GM19351 (cell line): ENCODE data around the gene SCAP.
"Not testable (repeated sequence)": the region's sequence is repeated elsewhere in the genome, so short reads cannot be mapped to it uniquely, and the experiment has no call there.

ENCODE experiments used
- ATAC-seq: cut with Tn5 transposase; IDR thresholded peaks from one replicate; pipeline ENCODE4 v1.9.1; 2021; ENCODE audit warnings: mild to moderate bottlenecking, moderate library complexity; ENCODE audit not compliant: unreplicated experiment

Gene SCAP

GRCh38 chr3:47475570-47476329 lies at the start of gene SCAP:
Gene SCAP (minus strand): TSS chr3:47475941. CDS start chr3:47442993, 32,948 bp downstream.
- peak; percentile 87 for ATAC-seq

GRCh38 chr3:47523310-47524073 lies 47.8 kb upstream of the SCAP start:
- ATAC-seq, result no peak

GRCh38 chr3:47522082-47522987 lies 46.6 kb upstream of the SCAP start:
- peak; percentile 55 for ATAC-seq

- ATAC-seq, result no peak
Observed at GRCh38 chr3:47520756-47521155, 45.0 kb upstream of the SCAP start.

GRCh38 chr3:47517937-47518336 lies 42.2 kb upstream of the SCAP start:
- no peak for ATAC-seq

- no peak for ATAC-seq
Observed at GRCh38 chr3:47515864-47516319, 40.2 kb upstream of the SCAP start.

- no peak for ATAC-seq
Observed at GRCh38 chr3:47515100-47515499, 39.4 kb upstream of the SCAP start.

GRCh38 chr3:47513125-47513929 lies 37.6 kb upstream of the SCAP start, which contains the start of gene ELP6:
Gene ELP6 (minus strand): TSS chr3:47513712. CDS start chr3:47513590, 122 bp downstream.
- ATAC-seq, result peak; percentile 94

GRCh38 chr3:47512416-47513124 lies 36.8 kb upstream of the SCAP start:
- no peak for ATAC-seq

GRCh38 chr3:47505267-47505666 lies 29.5 kb upstream of the SCAP start:
- not testable (repeated sequence) for ATAC-seq

GRCh38 chr3:47504113-47504512 lies 28.4 kb upstream of the SCAP start:
- ATAC-seq, result no peak

GRCh38 chr3:47503033-47503432 lies 27.3 kb upstream of the SCAP start:
- ATAC-seq, result no peak

- ATAC-seq, result no peak
Observed at GRCh38 chr3:47496892-47497291, 21.2 kb upstream of the SCAP start.

- no peak for ATAC-seq
Observed at GRCh38 chr3:47495886-47496285, 20.1 kb upstream of the SCAP start.

GRCh38 chr3:47495111-47495510 lies 19.4 kb upstream of the SCAP start:
- no peak for ATAC-seq

- no peak for ATAC-seq
Observed at GRCh38 chr3:47491777-47492176, 16.0 kb upstream of the SCAP start.

- ATAC-seq, result no peak
Observed at GRCh38 chr3:47491186-47491585, 15.4 kb upstream of the SCAP start.

GRCh38 chr3:47487265-47487664 lies 11.5 kb upstream of the SCAP start:
- ATAC-seq, result no peak

GRCh38 chr3:47485812-47486211 lies 10.1 kb upstream of the SCAP start:
- no peak for ATAC-seq

GRCh38 chr3:47482366-47482765 lies 6.6 kb upstream of the SCAP start:
- no peak for ATAC-seq
